Measurements from ENCODE around the gene ME2.

Gene ME2

DNA sequence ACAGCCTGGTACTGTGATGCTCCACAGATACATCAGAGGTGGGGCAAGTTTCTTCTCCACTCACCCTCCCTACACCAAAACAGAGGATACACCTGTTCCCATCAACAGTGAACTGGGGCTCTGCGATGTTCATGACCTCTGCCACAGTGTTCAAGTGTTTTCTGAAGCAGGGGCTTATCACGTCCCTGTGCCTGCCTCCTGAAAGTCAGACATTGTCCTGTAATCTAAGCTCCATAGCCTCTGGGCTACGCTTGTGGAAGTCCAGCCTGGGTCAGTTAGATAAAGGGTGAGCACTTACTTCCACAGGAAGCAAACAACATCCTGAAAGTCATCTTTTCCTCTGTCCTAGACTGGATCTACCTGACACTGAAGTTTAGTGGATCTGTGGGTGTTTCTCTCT lies 38.9 kb upstream of the ME2 start:
- TF ChIP-seq, protein P1, sequence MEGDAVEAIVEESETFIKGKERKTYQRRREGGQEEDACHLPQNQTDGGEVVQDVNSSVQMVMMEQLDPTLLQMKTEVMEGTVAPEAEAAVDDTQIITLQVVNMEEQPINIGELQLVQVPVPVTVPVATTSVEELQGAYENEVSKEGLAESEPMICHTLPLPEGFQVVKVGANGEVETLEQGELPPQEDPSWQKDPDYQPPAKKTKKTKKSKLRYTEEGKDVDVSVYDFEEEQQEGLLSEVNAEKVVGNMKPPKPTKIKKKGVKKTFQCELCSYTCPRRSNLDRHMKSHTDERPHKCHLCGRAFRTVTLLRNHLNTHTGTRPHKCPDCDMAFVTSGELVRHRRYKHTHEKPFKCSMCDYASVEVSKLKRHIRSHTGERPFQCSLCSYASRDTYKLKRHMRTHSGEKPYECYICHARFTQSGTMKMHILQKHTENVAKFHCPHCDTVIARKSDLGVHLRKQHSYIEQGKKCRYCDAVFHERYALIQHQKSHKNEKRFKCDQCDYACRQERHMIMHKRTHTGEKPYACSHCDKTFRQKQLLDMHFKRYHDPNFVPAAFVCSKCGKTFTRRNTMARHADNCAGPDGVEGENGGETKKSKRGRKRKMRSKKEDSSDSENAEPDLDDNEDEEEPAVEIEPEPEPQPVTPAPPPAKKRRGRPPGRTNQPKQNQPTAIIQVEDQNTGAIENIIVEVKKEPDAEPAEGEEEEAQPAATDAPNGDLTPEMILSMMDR (IDR thresholded peaks at IDR 0.05; ENCODE audit: control insufficient read depth, extremely low read depth, insufficient read depth) = no peak

DNA sequence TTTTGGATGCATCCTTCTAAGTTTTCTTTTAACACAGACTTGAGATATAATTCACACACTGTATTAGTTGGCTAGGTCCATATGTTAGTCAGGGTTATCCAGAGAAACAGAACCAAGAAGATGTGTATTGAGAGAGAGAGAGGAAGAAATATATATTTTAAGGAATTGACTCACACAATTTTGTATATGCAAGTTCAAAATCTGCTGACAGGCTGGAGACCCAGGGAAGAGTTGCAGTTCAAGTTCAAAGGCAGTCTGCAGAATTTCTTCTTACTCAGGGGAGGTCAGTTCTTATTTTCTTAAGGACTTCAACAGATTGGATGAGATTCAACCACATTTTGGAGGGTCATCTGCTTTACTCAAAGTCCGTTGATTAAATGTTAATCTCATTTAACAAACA lies 36.1 kb upstream of the ME2 start:
- TF ChIP-seq, protein P1 (IDR thresholded peaks at IDR 0.05; ENCODE audit: control insufficient read depth, extremely low read depth, insufficient read depth) = no peak
- DNase-seq (ENCODE audit: low read depth) = no peak

More for the DNA sequence above, 38.9 kb upstream of the ME2 start:
- DNase-seq (ENCODE audit: low read depth) = no peak
- no peak overlapping the region for H3K4me3 ChIP-seq (ENCODE audit: low read depth, low read length)

DNA sequence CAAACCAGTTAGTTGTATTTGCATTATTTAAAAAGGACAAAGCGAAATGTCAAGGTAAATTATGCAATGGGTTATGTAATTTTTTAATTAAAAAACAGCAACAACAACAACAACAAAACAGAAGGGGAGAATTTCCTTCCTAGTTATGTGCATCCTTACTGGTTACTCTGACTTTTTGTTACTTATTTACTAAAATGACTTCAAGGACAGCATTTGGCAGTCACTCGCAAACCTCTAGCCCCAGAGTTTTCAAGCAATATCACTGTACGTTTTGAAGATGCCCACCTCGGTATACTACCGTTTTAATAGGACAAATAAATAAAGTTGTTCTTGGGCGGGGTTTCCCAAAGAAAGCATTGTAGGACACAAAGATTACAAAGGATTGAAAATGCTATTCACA lies 34.4 kb upstream of the ME2 start:
- TF ChIP-seq, protein P1 (IDR thresholded peaks at IDR 0.05; ENCODE audit: control insufficient read depth, extremely low read depth, insufficient read depth) = no peak
- no peak for DNase-seq (ENCODE audit: low read depth)
- H3K4me3 ChIP-seq (ENCODE audit: low read depth, low read length) = no peak overlapping the region

More for the DNA sequence above, 36.1 kb upstream of the ME2 start:
- no peak overlapping the region for H3K4me3 ChIP-seq (ENCODE audit: low read depth, low read length)

DNA sequence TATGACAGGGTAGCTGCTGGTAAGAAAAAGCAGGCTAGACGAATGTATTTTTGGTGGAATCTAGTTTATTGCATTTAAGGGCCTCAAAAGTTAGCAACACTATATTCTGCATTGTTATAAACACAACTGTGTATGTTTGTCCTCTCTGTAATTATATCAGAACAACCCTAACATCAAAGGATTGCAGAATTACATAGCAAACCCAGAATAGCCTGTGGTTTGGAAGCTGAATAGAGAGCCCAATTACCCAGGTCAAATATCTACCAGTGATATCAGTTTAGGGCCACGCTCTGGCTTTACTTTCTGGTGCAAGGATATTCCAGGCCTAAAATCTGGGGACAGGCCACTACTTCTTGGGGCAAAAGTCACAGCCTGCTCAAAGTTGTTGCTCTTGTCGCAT lies 34.0 kb upstream of the ME2 start:
- H3K4me3 ChIP-seq (ENCODE audit: low read depth, low read length) = no peak overlapping the region
- DNase-seq (ENCODE audit: low read depth) = no peak
- TF ChIP-seq, protein P1 (IDR thresholded peaks at IDR 0.05; ENCODE audit: control insufficient read depth, extremely low read depth, insufficient read depth) = no peak

DNA sequence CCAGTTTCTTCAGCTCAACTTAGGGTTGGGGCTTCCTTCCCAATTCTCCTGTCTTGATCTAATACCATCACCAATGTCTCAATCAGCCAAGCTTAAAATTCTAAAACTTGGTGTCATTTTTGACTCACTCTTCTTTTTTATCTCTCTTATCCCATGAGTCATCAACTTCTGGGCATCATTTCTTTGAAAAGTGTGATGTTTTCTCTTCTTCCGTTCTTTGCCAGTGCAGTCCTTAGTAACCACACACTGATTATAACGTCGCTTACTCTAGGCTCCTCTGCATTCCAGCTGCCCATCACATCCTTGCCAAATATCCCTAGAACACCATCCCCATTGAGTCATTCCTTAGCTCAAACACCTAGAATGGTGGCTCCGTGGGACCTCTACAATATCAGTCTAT lies 31.7 kb upstream of the ME2 start:
- no peak overlapping the region for H3K4me3 ChIP-seq (ENCODE audit: low read depth, low read length)
- DNase-seq (ENCODE audit: low read depth) = no peak
- TF ChIP-seq, protein P1 (IDR thresholded peaks at IDR 0.05; ENCODE audit: control insufficient read depth, extremely low read depth, insufficient read depth) = no peak

DNA sequence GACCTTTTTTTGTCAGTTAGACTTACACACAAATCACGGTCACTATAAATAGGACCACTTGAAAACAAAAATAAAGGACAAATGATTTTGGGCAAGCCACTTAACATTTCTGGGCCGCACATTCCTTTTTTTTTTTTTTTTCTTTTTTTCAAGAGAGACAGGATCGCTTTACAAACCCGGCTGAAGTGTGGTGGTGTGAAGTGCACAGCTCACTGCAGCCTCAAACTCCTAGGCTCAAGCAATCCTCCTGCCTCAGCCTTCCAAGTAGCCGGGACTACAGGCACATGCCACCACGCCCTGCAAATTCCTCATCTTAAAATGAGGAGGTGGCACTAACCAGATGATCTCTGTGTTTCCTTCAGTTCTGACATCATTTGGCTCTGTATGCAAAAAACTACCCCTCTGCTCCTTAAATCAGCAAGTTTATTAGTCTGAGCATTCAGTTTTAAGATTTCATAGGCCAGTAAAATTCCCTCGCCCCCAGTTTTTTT lies 30.8 kb upstream of the ME2 start:
- no peak overlapping the region for H3K4me3 ChIP-seq (ENCODE audit: low read depth, low read length)
- DNase-seq (ENCODE audit: low read depth) = no peak
- TF ChIP-seq, protein P1 (IDR thresholded peaks at IDR 0.05; ENCODE audit: control insufficient read depth, extremely low read depth, insufficient read depth) = no peak

DNA sequence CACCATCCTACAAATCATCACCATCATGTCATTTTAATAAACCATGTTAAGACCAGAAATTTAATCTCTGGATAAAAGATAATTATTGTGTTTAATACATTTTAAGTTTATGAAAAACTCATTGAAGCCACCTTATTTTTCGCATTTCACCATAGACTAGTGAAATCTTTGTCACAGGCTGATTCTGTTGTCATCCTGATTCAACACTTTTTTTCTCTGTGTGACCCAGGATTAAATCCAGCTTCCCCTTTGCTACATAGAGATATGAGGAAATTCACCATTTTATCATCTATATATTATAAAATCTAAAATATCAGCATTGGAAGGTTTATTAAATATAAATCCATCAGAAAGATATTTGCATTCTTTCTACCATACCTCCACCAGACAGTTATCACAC lies 29.9 kb upstream of the ME2 start:
- DNase-seq (ENCODE audit: low read depth) = no peak
- TF ChIP-seq, protein P1 (IDR thresholded peaks at IDR 0.05; ENCODE audit: control insufficient read depth, extremely low read depth, insufficient read depth) = no peak
- no peak overlapping the region for H3K4me3 ChIP-seq (ENCODE audit: low read depth, low read length)
